GM23338 (cell line): Measurements from ENCODE around the gene TCP11. TPM values are rescaled to one million over a fixed set of nuclear protein-coding genes. Genes with fewer than 3 reads are reported as not detected.

Experiments used
- ATAC-seq: fragments of 200-7000 bp; cut with Tn5 transposase; 3 replicates; pipeline ENCODE4 v1.9.1; 2020
- DNase-seq: peaks from one replicate; pipeline ENCODE4 v3.0.0-alpha.2; 2015; ENCODE audit warnings: low spot score
- H2AFZ ChIP-seq: fragments of 200-600 bp; sonication (generic); 2 replicates; pipeline ENCODE4 v1.8.0; 2016; ENCODE audit warnings: antibody characterized with exemption, mild to moderate bottlenecking, moderate library complexity
- H3F3A ChIP-seq: fragments of 200-600 bp; sonication (generic); replicated peaks from 2 replicates; pipeline ENCODE4 v1.8.0; 2017; ENCODE audit warnings: antibody characterized with exemption, mixed run types, low read depth
- H3K27ac ChIP-seq: fragments of 200-600 bp; sonication (generic); 2 replicates; pipeline ENCODE4 v1.6.1; 2016; ENCODE audit warnings: low read depth
- H3K27me3 ChIP-seq: fragments of 200-600 bp; sonication (generic); 2 replicates; pipeline ENCODE4 v1.8.0; 2016; ENCODE audit warnings: mild to moderate bottlenecking, mixed run types, moderate library complexity; ENCODE audit not compliant: insufficient read depth
- H3K36me3 ChIP-seq: fragments of 200-600 bp; sonication (generic); 2 replicates; pipeline ENCODE4 v1.8.0; 2016; ENCODE audit warnings: mild to moderate bottlenecking; ENCODE audit not compliant: insufficient read depth
- H3K4me1 ChIP-seq: fragments of 200-600 bp; sonication (generic); 2 replicates; pipeline ENCODE4 v1.8.0; 2016; ENCODE audit warnings: mild to moderate bottlenecking, moderate library complexity; ENCODE audit not compliant: insufficient read depth
- H3K4me2 ChIP-seq: fragments of 200-600 bp; sonication (generic); 2 replicates; pipeline ENCODE4 v1.7.1; 2017; ENCODE audit warnings: mixed run types
- H3K4me3 ChIP-seq: fragments of 200-600 bp; sonication (generic); 2 replicates; pipeline ENCODE4 v1.6.1; 2016; ENCODE audit warnings: mixed run types
- H3K79me2 ChIP-seq: fragments of 200-600 bp; sonication (generic); replicated peaks from 2 replicates; pipeline ENCODE4 v1.8.0; 2017; ENCODE audit warnings: mild to moderate bottlenecking; ENCODE audit not compliant: insufficient read depth
- H3K9me2 ChIP-seq: fragments of 200-600 bp; sonication (generic); 2 replicates; pipeline ENCODE4 v1.8.0; 2017; ENCODE audit not compliant: insufficient read depth
- H4K20me1 ChIP-seq: fragments of 200-600 bp; sonication (generic); replicated peaks from 2 replicates; pipeline ENCODE4 v1.8.0; 2017; ENCODE audit warnings: mild to moderate bottlenecking; ENCODE audit not compliant: insufficient read depth
- H3K27ac Mint-ChIP-seq: 2 replicates; pipeline ENCODE4 v1.8.0; 2020; ENCODE audit warnings: inconsistent platforms, mild to moderate bottlenecking, moderate library complexity, mixed read lengths
- H3K27me3 Mint-ChIP-seq: 3 replicates; pipeline ENCODE4 v1.8.0; 2022; ENCODE audit warnings: low read depth, mild to moderate bottlenecking, moderate library complexity, mixed read lengths, inconsistent platforms; ENCODE audit not compliant: insufficient read depth, poor library complexity
- H3K36me3 Mint-ChIP-seq: 3 replicates; pipeline ENCODE4 v1.8.0; 2021; ENCODE audit warnings: low read depth, mild to moderate bottlenecking, inconsistent platforms, moderate library complexity, mixed read lengths
- H3K4me1 Mint-ChIP-seq: 3 replicates; pipeline ENCODE4 v1.8.0; 2020; ENCODE audit warnings: mild to moderate bottlenecking, inconsistent platforms, mixed read lengths
- H3K4me3 Mint-ChIP-seq: 3 replicates; pipeline ENCODE4 v1.8.0; 2021; ENCODE audit warnings: moderate library complexity, mild to moderate bottlenecking, inconsistent platforms, mixed read lengths
- H3K9me3 Mint-ChIP-seq: 3 replicates; pipeline ENCODE4 v1.8.0; 2020; ENCODE audit warnings: moderate library complexity, mild to moderate bottlenecking, inconsistent platforms, mixed read lengths
- CTCF ChIP-seq, 2 experiments: fragments of 200-600 bp in 1 of 2; sonication (generic) in 1 of 2; conservative IDR thresholded peaks; 2 replicates each; pipeline versions ENCODE4 v1.5.1 to v1.6.1; 2016 to 2017; ENCODE audit warnings: antibody characterized with exemption in 2 of 2, low read depth in 2 of 2, mild to moderate bottlenecking in 2 of 2, moderate library complexity in 1 of 2
- EZH2 ChIP-seq: fragments of 200-600 bp; sonication (generic); IDR thresholded peaks from one replicate; pipeline ENCODE4 v1.8.0; 2017; ENCODE audit warnings: antibody characterized with exemption, mild to moderate bottlenecking, low read depth; ENCODE audit not compliant: unreplicated experiment
- JUNB ChIP-seq: IDR thresholded peaks from one replicate; pipeline ENCODE4 v1.6.1; 2016; ENCODE audit warnings: antibody characterized with exemption; ENCODE audit not compliant: unreplicated experiment
- NANOG ChIP-seq: IDR thresholded peaks from 2 replicates; pipeline ENCODE4 v1.6.1; 2016; ENCODE audit warnings: antibody characterized with exemption, borderline replicate concordance
- POLR2AphosphoS5 ChIP-seq: IDR thresholded peaks from 2 replicates; pipeline ENCODE4 v1.6.1; 2016; ENCODE audit warnings: antibody characterized with exemption, low read depth
- STAT1 ChIP-seq: IDR thresholded peaks from one replicate; pipeline ENCODE4 v1.6.1; 2016; ENCODE audit warnings: antibody characterized with exemption; ENCODE audit not compliant: unreplicated experiment
- ZNF114 ChIP-seq: fragments of 250-450 bp; sonication (Bioruptor Pico); IDR thresholded peaks from 2 replicates; pipeline ENCODE4 v1.5.0; 2020; ENCODE audit warnings: mild to moderate bottlenecking, moderate library complexity
- ZNF331 ChIP-seq: fragments of 250-450 bp; sonication (Bioruptor Pico); IDR thresholded peaks from 2 replicates; pipeline ENCODE4 v1.5.0; 2020; ENCODE audit warnings: low read depth, mild to moderate bottlenecking, moderate library complexity
- polyA plus RNA-seq: library from polyadenylated mRNA; unstranded; fragments of >200 nt; fragmentation: Nextera tagmentation; extraction: Ambion mirVana; gene quantifications from 2 replicates; pipeline ENCODE4 v1.2.1, GENCODE V29; 2016
- total RNA-seq: library from RNA; depleted of rRNA; stranded (reverse); fragments of >200 nt; shearing (Covaris generic); gene quantifications from 2 replicates; pipeline ENCODE4 v1.2.3, GENCODE V29; 2014
- TF ChIP-seq, protein P1 (sequence below): IDR thresholded peaks from 2 replicates; pipeline ENCODE4 v1.6.1; 2016; ENCODE audit warnings: antibody characterized with exemption
- TF ChIP-seq, protein P2 (sequence below): IDR thresholded peaks from one replicate; pipeline ENCODE4 v1.6.1; 2018; ENCODE audit warnings: antibody characterized with exemption; ENCODE audit not compliant: unreplicated experiment
- TF ChIP-seq, protein P3 (sequence below): fragments of 250-450 bp; sonication (Bioruptor Pico); IDR thresholded peaks from 2 replicates; pipeline ENCODE4 v1.5.0; 2020; ENCODE audit warnings: mild to moderate bottlenecking, moderate library complexity

Gene TCP11
- total and polyA plus RNA-seq, 2 experiments from 2014 or later: not detected

DNA sequence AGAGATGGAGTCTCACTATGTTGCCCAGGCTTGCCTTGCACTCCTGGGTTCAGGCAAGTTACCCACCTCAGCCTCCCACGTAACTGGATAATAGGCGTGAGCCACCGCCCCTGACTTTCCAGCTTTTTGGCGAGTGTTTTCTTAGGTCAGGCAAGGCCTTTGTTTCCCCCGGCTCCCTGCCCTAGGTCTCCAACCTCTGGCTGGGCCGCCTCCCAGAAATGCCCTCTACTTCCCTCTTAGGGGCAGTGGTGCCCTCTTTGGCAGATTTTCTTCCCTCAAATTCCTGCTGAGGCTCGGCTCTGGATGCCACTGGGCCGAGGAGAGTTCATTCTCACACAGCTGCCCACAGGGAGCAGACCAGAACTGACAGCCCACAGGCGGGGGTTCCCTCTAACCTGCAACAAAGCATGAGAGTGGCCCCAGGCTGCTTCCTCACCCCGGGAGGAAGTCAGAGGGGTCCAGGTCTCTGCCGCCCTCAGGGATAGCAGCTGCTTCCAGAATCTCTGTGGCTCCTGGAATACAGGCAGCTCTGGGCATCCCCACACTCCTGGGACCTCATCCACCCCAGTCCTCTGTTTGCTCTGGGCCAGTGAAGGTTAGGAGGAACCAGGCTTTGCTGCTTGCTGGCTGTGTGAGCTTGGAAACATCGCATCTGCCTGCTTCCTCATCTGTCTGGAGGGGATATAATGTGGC, 56.5 kb downstream of the TCP11 start:
- Mint-ChIP-seq H3K4me1 (peaks cover 23% of the 10 kb centered on the region), H3K36me3 (peaks cover 47% of the 10 kb centered on the region), H3K27ac (no peak overlapping the region), H3K4me3 (no peak overlapping the region), H3K9me3 (no peaks in the 10 kb centered on the region), H3K27me3 (peaks cover 13% of the 10 kb centered on the region)
- Histone ChIP-seq H3K27me3 (no peaks in the 10 kb centered on the region), H3K27ac (no peak overlapping the region), H4K20me1 (no peaks in the 10 kb centered on the region; the same call in 1 of the 2 replicates), H3K4me1 (no peaks in the 10 kb centered on the region), H3F3A (no peaks in the 10 kb centered on the region), H3K4me3 (no peak overlapping the region), H3K36me3 (peaks cover 3% of the 10 kb centered on the region; the same call in 1 of the 2 replicates), H3K4me2 (no peak overlapping the region), H3K79me2 (no peaks in the 10 kb centered on the region), H2AFZ (no peak overlapping the region), H3K9me2 (no peaks in the 10 kb centered on the region)
- TF ChIP-seq, protein P1, sequence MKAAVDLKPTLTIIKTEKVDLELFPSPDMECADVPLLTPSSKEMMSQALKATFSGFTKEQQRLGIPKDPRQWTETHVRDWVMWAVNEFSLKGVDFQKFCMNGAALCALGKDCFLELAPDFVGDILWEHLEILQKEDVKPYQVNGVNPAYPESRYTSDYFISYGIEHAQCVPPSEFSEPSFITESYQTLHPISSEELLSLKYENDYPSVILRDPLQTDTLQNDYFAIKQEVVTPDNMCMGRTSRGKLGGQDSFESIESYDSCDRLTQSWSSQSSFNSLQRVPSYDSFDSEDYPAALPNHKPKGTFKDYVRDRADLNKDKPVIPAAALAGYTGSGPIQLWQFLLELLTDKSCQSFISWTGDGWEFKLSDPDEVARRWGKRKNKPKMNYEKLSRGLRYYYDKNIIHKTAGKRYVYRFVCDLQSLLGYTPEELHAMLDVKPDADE: no peak
- TF ChIP-seq EZH2 (no peak), ZNF114 (CRISPR knock-in tag) (no peak), CTCF (conservative IDR thresholded peaks at IDR 0.05; ENCODE audit: low read depth in 2 of 2) (no peak), STAT1 (no peak), POLR2AphosphoS5 (no peak), ZNF331 (CRISPR knock-in tag) (no peak), NANOG (no peak), JUNB (no peak)
- TF ChIP-seq, protein P2, sequence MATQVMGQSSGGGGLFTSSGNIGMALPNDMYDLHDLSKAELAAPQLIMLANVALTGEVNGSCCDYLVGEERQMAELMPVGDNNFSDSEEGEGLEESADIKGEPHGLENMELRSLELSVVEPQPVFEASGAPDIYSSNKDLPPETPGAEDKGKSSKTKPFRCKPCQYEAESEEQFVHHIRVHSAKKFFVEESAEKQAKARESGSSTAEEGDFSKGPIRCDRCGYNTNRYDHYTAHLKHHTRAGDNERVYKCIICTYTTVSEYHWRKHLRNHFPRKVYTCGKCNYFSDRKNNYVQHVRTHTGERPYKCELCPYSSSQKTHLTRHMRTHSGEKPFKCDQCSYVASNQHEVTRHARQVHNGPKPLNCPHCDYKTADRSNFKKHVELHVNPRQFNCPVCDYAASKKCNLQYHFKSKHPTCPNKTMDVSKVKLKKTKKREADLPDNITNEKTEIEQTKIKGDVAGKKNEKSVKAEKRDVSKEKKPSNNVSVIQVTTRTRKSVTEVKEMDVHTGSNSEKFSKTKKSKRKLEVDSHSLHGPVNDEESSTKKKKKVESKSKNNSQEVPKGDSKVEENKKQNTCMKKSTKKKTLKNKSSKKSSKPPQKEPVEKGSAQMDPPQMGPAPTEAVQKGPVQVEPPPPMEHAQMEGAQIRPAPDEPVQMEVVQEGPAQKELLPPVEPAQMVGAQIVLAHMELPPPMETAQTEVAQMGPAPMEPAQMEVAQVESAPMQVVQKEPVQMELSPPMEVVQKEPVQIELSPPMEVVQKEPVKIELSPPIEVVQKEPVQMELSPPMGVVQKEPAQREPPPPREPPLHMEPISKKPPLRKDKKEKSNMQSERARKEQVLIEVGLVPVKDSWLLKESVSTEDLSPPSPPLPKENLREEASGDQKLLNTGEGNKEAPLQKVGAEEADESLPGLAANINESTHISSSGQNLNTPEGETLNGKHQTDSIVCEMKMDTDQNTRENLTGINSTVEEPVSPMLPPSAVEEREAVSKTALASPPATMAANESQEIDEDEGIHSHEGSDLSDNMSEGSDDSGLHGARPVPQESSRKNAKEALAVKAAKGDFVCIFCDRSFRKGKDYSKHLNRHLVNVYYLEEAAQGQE: no peak
- TF ChIP-seq, protein P3, sequence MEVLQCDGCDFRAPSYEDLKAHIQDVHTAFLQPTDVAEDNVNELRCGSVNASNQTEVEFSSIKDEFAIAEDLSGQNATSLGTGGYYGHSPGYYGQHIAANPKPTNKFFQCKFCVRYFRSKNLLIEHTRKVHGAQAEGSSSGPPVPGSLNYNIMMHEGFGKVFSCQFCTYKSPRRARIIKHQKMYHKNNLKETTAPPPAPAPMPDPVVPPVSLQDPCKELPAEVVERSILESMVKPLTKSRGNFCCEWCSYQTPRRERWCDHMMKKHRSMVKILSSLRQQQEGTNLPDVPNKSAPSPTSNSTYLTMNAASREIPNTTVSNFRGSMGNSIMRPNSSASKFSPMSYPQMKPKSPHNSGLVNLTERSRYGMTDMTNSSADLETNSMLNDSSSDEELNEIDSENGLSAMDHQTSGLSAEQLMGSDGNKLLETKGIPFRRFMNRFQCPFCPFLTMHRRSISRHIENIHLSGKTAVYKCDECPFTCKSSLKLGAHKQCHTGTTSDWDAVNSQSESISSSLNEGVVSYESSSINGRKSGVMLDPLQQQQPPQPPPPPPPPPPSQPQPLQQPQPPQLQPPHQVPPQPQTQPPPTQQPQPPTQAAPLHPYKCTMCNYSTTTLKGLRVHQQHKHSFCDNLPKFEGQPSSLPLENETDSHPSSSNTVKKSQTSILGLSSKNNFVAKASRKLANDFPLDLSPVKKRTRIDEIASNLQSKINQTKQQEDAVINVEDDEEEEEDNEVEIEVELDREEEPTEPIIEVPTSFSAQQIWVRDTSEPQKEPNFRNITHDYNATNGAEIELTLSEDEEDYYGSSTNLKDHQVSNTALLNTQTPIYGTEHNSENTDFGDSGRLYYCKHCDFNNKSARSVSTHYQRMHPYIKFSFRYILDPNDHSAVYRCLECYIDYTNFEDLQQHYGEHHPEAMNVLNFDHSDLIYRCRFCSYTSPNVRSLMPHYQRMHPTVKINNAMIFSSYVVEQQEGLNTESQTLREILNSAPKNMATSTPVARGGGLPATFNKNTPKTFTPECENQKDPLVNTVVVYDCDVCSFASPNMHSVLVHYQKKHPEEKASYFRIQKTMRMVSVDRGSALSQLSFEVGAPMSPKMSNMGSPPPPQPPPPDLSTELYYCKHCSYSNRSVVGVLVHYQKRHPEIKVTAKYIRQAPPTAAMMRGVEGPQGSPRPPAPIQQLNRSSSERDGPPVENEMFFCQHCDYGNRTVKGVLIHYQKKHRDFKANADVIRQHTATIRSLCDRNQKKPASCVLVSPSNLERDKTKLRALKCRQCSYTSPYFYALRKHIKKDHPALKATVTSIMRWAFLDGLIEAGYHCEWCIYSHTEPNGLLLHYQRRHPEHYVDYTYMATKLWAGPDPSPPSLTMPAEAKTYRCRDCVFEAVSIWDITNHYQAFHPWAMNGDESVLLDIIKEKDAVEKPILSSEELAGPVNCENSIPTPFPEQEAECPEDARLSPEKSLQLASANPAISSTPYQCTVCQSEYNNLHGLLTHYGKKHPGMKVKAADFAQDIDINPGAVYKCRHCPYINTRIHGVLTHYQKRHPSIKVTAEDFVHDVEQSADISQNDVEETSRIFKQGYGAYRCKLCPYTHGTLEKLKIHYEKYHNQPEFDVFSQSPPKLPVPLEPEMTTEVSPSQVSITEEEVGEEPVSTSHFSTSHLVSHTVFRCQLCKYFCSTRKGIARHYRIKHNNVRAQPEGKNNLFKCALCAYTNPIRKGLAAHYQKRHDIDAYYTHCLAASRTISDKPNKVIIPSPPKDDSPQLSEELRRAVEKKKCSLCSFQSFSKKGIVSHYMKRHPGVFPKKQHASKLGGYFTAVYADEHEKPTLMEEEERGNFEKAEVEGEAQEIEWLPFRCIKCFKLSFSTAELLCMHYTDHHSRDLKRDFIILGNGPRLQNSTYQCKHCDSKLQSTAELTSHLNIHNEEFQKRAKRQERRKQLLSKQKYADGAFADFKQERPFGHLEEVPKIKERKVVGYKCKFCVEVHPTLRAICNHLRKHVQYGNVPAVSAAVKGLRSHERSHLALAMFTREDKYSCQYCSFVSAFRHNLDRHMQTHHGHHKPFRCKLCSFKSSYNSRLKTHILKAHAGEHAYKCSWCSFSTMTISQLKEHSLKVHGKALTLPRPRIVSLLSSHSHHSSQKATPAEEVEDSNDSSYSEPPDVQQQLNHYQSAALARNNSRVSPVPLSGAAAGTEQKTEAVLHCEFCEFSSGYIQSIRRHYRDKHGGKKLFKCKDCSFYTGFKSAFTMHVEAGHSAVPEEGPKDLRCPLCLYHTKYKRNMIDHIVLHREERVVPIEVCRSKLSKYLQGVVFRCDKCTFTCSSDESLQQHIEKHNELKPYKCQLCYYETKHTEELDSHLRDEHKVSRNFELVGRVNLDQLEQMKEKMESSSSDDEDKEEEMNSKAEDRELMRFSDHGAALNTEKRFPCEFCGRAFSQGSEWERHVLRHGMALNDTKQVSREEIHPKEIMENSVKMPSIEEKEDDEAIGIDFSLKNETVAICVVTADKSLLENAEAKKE (CRISPR knock-in tag): no peak
- DNase-seq (no peak), ATAC-seq (no peak)
